ENCODE data around the gene PDE6A. TPM values are rescaled to one million over a fixed set of nuclear protein-coding genes. Genes with fewer than 3 reads are reported as not detected.

Gene PDE6A
- total RNA-seq, 1 experiment from 2014 or later: not detected

DNA sequence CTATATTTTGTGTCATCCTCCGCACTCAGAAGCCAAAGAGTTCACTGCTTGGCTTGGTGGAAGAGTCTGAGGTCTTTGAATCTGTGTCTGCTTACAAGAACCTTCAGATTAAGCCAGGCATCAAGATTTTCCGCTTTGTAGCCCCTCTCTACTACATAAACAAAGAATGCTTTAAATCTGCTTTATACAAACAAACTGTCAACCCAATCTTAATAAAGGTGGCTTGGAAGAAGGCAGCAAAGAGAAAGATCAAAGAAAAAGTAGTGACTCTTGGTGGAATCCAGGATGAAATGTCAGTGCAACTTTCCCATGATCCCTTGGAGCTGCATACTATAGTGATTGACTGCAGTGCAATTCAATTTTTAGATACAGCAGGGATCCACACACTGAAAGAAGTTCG is 36.6 kb upstream of the PDE6A start:
- no CpG with 5 or more reads among the region's 3 CpGs for WGBS (ENCODE audit: extremely low coverage, insufficient read length, low lambda C conversion rate)
- Histone ChIP-seq H3K14ac (ENCODE audit: insufficient read depth, low read length) (no peak overlapping the region), H3K27me3 (ENCODE audit: insufficient read depth, low read length) (no peaks in the 10 kb centered on the region), H4K5ac (ENCODE audit: insufficient read length, low read depth, low read length) (no peak overlapping the region), H3K79me1 (ENCODE audit: insufficient read depth, low read depth, low read length, poor library complexity, severe bottlenecking) (no peaks in the 10 kb centered on the region), H3K4ac (ENCODE audit: low read depth, low read length) (no peak overlapping the region), H2BK15ac (ENCODE audit: low read depth, low read length) (no peak overlapping the region), H4K91ac (ENCODE audit: insufficient read length, low read depth, low read length) (no peak overlapping the region), H4K8ac (replicated peaks; ENCODE audit: insufficient read length, low read depth, low read length) (no peak overlapping the region), H2BK20ac (ENCODE audit: low read depth, low read length, poor library complexity, severe bottlenecking) (no peak overlapping the region), H3K27ac (ENCODE audit: insufficient read length, low read depth, low read length) (no peak overlapping the region), H2BK12ac (ENCODE audit: insufficient read length, low read depth, low read length) (no peak overlapping the region), H3K23me2 (ENCODE audit: insufficient read length, low read depth, low read length, poor library complexity, severe bottlenecking) (no peaks in the 10 kb centered on the region), H3K9ac (ENCODE audit: extremely low read depth, insufficient read length, low read length) (no peak overlapping the region), H3K23ac (ENCODE audit: insufficient read length, low read depth, low read length) (no peak overlapping the region), H3T11ph (ENCODE audit: low read length) (no peak overlapping the region), H3K4me1 (ENCODE audit: insufficient read depth, low read length) (no peaks in the 10 kb centered on the region), H2AFZ (ENCODE audit: low read length) (no peak overlapping the region), H2AK5ac (ENCODE audit: insufficient read length, low read length) (no peak overlapping the region), H2BK120ac (ENCODE audit: low read depth, low read length, poor library complexity, severe bottlenecking) (no peak overlapping the region), H3K18ac (ENCODE audit: insufficient read length, low read depth, low read length) (no peak overlapping the region), H2BK5ac (ENCODE audit: insufficient read length, low read length) (no peak overlapping the region), H3K9me3 (ENCODE audit: control insufficient read depth, low read depth, low read length) (no peaks in the 10 kb centered on the region), H4K20me1 (ENCODE audit: control insufficient read depth, insufficient read depth, insufficient read length) (no peaks in the 10 kb centered on the region), H3K56ac (ENCODE audit: insufficient read length, low read depth, low read length) (no peak overlapping the region), H3K4me2 (ENCODE audit: insufficient read depth, insufficient read length, low read length) (no peak overlapping the region), H3K79me2 (ENCODE audit: insufficient read depth, low read length) (0 out of 2 replicates have a peak, but pooled peaks cover 2% of the 10 kb centered on the region)
- Mint-ChIP-seq H3K4me1 (peaks cover 0 to 8% of the 10 kb centered on the region in 2 experiments; a peak in 2 of 4 replicates), H3K27ac (no peak overlapping the region), H3K9me3 (no peaks in the 10 kb centered on the region), H3K4me3 (no peak overlapping the region), H3K36me3 (ENCODE audit: insufficient read depth in 1 of 3, low read depth in 3 of 3) (peaks cover 0 to 5% (median 0%) of the 10 kb centered on the region in 3 experiments; a peak in 3 of 7 replicates), H3K27me3 (ENCODE audit: low read depth) (no peaks in the 10 kb centered on the region)
- no peak for TF ChIP-seq CTCF (conservative IDR thresholded peaks at IDR 0.05)
- DNase-seq: no peak
